Stromal cell of bone marrow (primary cell): ENCODE data around the gene CARS1.

ENCODE experiments used
- DNase-seq: peaks from one replicate; pipeline ENCODE4 v3.0.0-alpha.2; 2012; ENCODE audit warnings: low read depth

CARS1 gene

GRCh38 chr11:2955906-2956476, 101.2 kb downstream of the CARS1 start:
- no peak for DNase-seq

- DNase-seq: no peak
Observed at GRCh38 chr11:2954263-2954662, 103.0 kb downstream of the CARS1 start.

- DNase-seq: no peak
Observed at GRCh38 chr11:2952290-2952689, 104.9 kb downstream of the CARS1 start.

- no peak for DNase-seq
Observed at GRCh38 chr11:2951231-2952110, 105.8 kb downstream of the CARS1 start.
